ENCODE results near the gene HACD4.

The HACD4 gene

GRCh38 chr9:20962536-20963225, 68.8 kb downstream of the HACD4 start:
- peak; percentile 10 for DNase-seq

DNA sequence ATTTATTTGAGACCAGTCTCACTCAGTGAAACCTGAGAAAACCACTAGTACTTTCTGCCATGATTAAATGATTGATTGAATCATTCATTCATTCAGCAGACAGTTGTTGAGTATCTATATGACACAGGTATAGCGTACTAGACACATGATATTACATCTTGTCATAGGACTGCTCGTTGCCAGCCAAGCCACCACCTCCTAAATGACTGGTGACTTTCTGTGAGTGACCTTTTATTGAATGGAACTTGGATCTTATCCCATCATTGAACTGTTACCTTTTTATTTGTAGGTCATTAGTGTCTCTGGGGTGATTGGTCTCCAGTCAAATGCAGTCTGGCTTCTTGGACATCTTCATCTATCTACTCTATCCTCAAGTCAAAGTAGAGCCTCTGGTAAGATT, 80.7 kb downstream of the HACD4 start:
- no peak for DNase-seq
